Metanephros (tissue), 1 donor: ENCODE results near the gene GOLGA6L10. TPM values are rescaled to one million over a fixed set of nuclear protein-coding genes. Genes with fewer than 3 reads are reported as not detected.

Experiments
- total RNA-seq: library from RNA; depleted of rRNA; stranded (reverse); fragments of >200 nt; gene quantifications from one replicate; pipeline ENCODE4 v1.2.3, GENCODE V29; 2014

GOLGA6L10 gene
- total RNA-seq: 7.0 TPM

GRCh38 chr15:82349375-82349774 lies at the start of gene GOLGA6L10:
GOLGA6L10 (minus strand) TSS chr15:82349475; CDS start chr15:82349375, 100 bp downstream.

Other genes starting within 250 kb of the GOLGA6L10 start
- gene EFL1, start 86.7 kb downstream of the GOLGA6L10 start, total RNA-seq: 17.5 TPM
- gene SAXO2, start 86.7 kb downstream of the GOLGA6L10 start, total RNA-seq: 2.5 TPM
- gene GOLGA6L9, start 80.3 kb upstream of the GOLGA6L10 start, total RNA-seq: 5.1 TPM
- gene RPS17, start 191.0 kb upstream of the GOLGA6L10 start, total RNA-seq: 2,480 TPM